Measurements from ENCODE around the gene MKRN1. TPM values are rescaled to one million over a fixed set of nuclear protein-coding genes. Genes with fewer than 3 reads are reported as not detected.

MKRN1 gene
- polyA plus RNA-seq, 1 donor (not counting 4 experiments of a cell fraction or from before 2014, with no cell fraction given), result 52.9 TPM

DNA sequence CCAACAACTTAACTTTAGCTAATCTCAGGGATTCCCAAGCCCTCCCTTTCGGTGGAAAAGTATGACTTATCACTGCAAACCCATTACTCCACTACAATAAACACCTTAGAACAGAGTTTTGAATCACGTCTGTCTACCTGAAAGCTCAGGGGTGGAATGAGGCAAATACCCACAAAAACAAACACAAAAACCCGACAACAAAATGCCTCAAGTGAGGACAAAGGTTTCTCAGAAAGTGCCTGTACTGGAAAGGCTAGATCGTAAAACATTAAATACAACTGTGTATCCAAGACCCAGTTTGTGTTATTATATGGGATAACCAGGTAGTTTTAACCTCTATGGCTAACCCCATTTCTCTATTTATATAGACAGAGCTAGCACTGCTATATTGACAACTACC lies 26.0 kb downstream of the MKRN1 start:
- no peaks in the 10 kb centered on the region for H3K9me1 ChIP-seq (ENCODE audit: control insufficient read depth, extremely low read depth, insufficient read depth, low read length)
- DNase-seq (ENCODE audit: low read depth, low spot score), result no peak

DNA sequence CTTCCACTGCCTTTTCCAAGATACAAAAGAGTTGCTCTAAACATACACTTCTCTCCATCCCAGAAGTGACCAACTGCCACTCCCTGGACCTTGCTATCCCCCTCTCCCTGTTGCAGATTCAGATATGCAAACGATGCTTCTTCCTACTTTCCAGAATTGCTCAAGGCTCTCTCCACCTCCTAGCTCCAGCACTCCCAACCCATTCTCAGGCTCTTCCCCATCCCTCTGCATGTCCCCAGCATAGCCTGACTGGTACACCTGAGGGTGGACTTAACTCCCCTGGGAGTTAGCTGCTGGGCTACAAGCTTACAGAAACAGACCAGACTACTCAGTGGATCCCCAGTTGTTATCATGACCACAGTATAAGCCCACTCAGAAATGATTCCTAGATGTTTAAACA lies 27.6 kb downstream of the MKRN1 start:
- dilution Hi-C loops (cut with MboI; ENCODE audit: extremely low pct_ligation_motif_present, low sequenced_read_pairs), result no loop called here
- no peak overlapping the region for H3K27ac ChIP-seq (ENCODE audit: control insufficient read depth, insufficient read depth, low read length)
- H4K20me1 ChIP-seq (ENCODE audit: control insufficient read depth, extremely low read depth, insufficient read depth, low read length), result no peaks in the 10 kb centered on the region
- TF ChIP-seq EZH2 (IDR thresholded peaks at IDR 0.05; ENCODE audit: low read length), result no peak
- TF ChIP-seq, protein P1, sequence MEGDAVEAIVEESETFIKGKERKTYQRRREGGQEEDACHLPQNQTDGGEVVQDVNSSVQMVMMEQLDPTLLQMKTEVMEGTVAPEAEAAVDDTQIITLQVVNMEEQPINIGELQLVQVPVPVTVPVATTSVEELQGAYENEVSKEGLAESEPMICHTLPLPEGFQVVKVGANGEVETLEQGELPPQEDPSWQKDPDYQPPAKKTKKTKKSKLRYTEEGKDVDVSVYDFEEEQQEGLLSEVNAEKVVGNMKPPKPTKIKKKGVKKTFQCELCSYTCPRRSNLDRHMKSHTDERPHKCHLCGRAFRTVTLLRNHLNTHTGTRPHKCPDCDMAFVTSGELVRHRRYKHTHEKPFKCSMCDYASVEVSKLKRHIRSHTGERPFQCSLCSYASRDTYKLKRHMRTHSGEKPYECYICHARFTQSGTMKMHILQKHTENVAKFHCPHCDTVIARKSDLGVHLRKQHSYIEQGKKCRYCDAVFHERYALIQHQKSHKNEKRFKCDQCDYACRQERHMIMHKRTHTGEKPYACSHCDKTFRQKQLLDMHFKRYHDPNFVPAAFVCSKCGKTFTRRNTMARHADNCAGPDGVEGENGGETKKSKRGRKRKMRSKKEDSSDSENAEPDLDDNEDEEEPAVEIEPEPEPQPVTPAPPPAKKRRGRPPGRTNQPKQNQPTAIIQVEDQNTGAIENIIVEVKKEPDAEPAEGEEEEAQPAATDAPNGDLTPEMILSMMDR (optimal IDR thresholded peaks at IDR 0.05 in 1 of 3, IDR thresholded peaks at IDR 0.05 in 1 of 3, conservative IDR thresholded peaks at IDR 0.05 in 1 of 3; ENCODE audit: extremely low read depth in 1 of 3, insufficient read depth in 2 of 3, low read length in 3 of 3), result no peak
- peaks cover 0 to 11% of the 10 kb centered on the region in 2 experiments for H3K36me3 ChIP-seq (ENCODE audit: control insufficient read depth in 2 of 2, extremely low read depth in 1 of 2, insufficient read depth in 2 of 2, low read length in 2 of 2)
- H3K79me2 ChIP-seq (ENCODE audit: control insufficient read depth, insufficient read depth, low read length), result no peaks in the 10 kb centered on the region
- H3K4me2 ChIP-seq (ENCODE audit: control insufficient read depth, extremely low read depth, insufficient read depth, low read depth, low read length), result no peak overlapping the region
- H3K9me1 ChIP-seq (ENCODE audit: control insufficient read depth, extremely low read depth, insufficient read depth, low read length), result no peaks in the 10 kb centered on the region
- H3K4me3 ChIP-seq (ENCODE audit: control insufficient read depth in 2 of 3, extremely low read depth in 1 of 3, insufficient read depth in 2 of 3, low read depth in 1 of 3, low read length in 3 of 3), result no peak overlapping the region
- no peak overlapping the region for H3K9ac ChIP-seq (ENCODE audit: control insufficient read depth, extremely low read depth, insufficient read depth, low read length)
- no peak for DNase-seq (ENCODE audit: low read depth, low spot score)
- H3K9me3 ChIP-seq (ENCODE audit: control insufficient read depth, low read depth, low read length), result no peaks in the 10 kb centered on the region
- FAIRE-seq, result no peak
- no peak overlapping the region for H2AFZ ChIP-seq (ENCODE audit: control insufficient read depth, low read length)
- no peaks in the 10 kb centered on the region for H3K4me1 ChIP-seq (ENCODE audit: control insufficient read depth, extremely low read depth, insufficient read depth, low read length)
- H3K27me3 ChIP-seq (ENCODE audit: control insufficient read depth, extremely low read depth, insufficient read depth, low read length), result no peaks in the 10 kb centered on the region

More for the DNA sequence above, 26.0 kb downstream of the MKRN1 start:
- TF ChIP-seq, protein P1 (optimal IDR thresholded peaks at IDR 0.05 in 1 of 3, IDR thresholded peaks at IDR 0.05 in 1 of 3, conservative IDR thresholded peaks at IDR 0.05 in 1 of 3; ENCODE audit: extremely low read depth in 1 of 3, insufficient read depth in 2 of 3, low read length in 3 of 3), result no peak
- TF ChIP-seq EZH2 (IDR thresholded peaks at IDR 0.05; ENCODE audit: low read length), result no peak
- Histone ChIP-seq H3K27ac (ENCODE audit: control insufficient read depth, insufficient read depth, low read length) (no peak overlapping the region), H4K20me1 (ENCODE audit: control insufficient read depth, extremely low read depth, insufficient read depth, low read length) (no peaks in the 10 kb centered on the region), H3K4me2 (ENCODE audit: control insufficient read depth, extremely low read depth, insufficient read depth, low read depth, low read length) (no peak overlapping the region), H2AFZ (ENCODE audit: control insufficient read depth, low read length) (no peak overlapping the region), H3K9me3 (ENCODE audit: control insufficient read depth, low read depth, low read length) (no peaks in the 10 kb centered on the region), H3K79me2 (ENCODE audit: control insufficient read depth, insufficient read depth, low read length) (peaks cover 2% of the 10 kb centered on the region), H3K27me3 (ENCODE audit: control insufficient read depth, extremely low read depth, insufficient read depth, low read length) (no peaks in the 10 kb centered on the region), H3K4me1 (ENCODE audit: control insufficient read depth, extremely low read depth, insufficient read depth, low read length) (no peaks in the 10 kb centered on the region), H3K4me3 (ENCODE audit: control insufficient read depth in 2 of 3, extremely low read depth in 1 of 3, insufficient read depth in 2 of 3, low read depth in 1 of 3, low read length in 3 of 3) (no peak overlapping the region), H3K36me3 (ENCODE audit: control insufficient read depth in 2 of 2, extremely low read depth in 1 of 2, insufficient read depth in 2 of 2, low read length in 2 of 2) (peaks cover 7 to 13% of the 10 kb centered on the region in 2 experiments), H3K9ac (ENCODE audit: control insufficient read depth, extremely low read depth, insufficient read depth, low read length) (no peak overlapping the region)
- FAIRE-seq, result no peak
- dilution Hi-C loops (cut with MboI; ENCODE audit: extremely low pct_ligation_motif_present, low sequenced_read_pairs), result no loop called here
